HG02642 (cell line): ENCODE data around the gene SPACA4.
A peak's percentile ranks its signal among the peaks of the same experiment; 100 is the strongest.
"Not testable (repeated sequence)": the region's sequence is repeated elsewhere in the genome, so short reads cannot be mapped to it uniquely, and the experiment has no call there.

ENCODE experiments used
- ATAC-seq: cut with Tn5 transposase; IDR thresholded peaks from one replicate; pipeline ENCODE4 v1.9.1; 2021; ENCODE audit warnings: mild to moderate bottlenecking; ENCODE audit not compliant: unreplicated experiment, poor library complexity

SPACA4 gene, protein sequence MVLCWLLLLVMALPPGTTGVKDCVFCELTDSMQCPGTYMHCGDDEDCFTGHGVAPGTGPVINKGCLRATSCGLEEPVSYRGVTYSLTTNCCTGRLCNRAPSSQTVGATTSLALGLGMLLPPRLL

DNA sequence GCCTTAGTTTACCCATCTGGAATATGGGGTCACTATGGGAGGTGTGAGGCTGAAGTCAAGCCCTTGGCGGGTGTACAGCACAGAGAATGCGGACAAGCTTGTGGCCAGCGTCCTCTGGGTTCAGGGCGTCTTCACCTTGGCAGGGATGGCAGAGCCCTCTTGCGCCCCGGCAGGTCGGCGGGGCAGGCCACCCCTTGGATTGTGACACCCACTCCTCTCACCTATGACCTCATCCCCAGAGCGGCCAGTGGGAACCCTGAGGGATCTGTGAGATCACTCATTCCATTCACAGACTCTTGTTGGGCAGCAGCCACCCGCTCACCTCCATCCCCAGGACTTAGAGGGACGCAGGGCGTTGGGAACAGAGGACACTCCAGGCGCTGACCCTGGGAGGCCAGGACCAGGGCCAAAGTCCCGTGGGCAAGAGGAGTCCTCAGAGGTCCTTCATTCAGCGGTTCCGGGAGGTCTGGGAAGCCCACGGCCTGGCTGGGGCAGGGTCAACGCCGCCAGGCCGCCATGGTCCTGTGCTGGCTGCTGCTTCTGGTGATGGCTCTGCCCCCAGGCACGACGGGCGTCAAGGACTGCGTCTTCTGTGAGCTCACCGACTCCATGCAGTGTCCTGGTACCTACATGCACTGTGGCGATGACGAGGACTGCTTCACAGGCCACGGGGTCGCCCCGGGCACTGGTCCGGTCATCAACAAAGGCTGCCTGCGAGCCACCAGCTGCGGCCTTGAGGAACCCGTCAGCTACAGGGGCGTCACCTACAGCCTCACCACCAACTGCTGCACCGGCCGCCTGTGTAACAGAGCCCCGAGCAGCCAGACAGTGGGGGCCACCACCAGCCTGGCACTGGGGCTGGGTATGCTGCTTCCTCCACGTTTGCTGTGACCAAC, at the start of gene SPACA4:
Gene SPACA4, plus strand, starts transcription at position 280 of the 896 bp plus-strand sequence. Its CDS starts 237 bp downstream, at position 517.
- ATAC-seq, result no peak

DNA sequence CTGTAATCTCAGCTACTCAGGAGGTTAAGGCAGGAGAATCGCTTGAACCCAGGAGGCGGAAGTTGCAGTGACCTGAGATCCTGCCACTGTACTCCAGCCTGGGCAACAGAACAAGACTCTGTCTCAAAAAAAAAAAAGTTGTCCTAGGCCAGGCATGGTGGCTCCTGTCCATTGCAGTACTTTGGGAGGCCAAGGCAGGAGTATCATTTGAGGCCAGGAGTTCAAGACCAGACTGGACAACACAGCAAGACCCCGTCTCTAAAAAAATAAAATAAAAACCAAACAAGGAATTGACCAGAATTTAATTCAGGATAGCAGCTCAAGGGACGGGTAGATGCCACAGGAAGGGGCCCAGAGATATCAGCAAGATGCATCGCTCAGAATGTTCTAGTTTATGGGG, 49.7 kb upstream of the SPACA4 start:
- no peak for ATAC-seq

DNA sequence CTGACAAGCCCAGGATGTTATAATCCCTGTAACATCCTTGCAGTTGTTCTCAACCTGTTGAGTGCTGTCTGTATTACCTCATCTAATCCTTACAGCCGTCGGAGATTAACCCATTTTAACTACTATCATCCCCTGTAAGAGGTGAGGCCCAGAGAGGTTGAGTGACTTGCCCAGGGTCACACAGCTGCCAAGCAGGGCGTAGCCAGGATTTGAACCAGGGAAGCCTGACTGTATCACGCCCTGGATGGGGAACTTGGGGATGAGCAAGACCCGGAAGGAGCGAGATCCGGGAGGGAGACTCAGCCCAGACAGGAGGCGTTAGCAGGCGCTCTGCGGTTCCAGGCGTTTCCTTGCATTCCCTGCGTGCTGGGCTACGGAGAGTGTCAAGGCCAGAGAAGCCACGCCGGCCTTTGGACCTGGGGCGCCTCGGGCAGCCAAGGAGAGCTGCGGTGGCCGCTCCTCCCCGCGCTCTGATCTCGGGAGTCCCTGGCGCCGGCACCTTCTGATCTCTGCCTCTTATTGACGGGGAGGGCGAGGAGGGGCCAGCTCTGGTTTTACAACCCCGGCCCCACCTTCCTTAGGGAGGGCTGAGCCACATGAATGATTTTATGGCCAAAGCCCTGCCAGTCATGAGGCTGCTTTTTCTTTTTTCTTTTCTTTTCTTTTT, 48.4 kb upstream of the SPACA4 start:
- no peak for ATAC-seq

DNA sequence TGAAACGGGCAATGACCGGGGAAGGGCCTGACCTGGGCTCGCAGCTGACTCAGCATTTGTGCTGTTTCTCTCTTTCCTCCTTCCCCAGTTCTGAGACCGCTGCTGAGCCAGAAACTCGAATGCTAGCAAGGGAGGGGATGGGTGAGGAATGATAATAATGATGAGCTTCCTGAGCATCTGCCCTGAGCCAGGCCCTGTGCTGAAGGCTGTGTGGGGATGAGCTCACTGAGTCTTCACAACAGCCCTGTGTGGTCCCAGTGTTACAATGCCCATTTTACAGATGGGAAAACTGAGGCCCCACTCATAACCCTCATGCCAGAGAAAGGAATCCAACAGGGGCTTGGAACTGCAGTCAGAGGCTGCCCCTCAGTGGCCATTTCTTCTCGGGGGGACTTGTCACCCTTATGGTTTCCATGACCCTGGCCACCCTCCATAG, 46.4 kb upstream of the SPACA4 start:
- no peak for ATAC-seq

DNA sequence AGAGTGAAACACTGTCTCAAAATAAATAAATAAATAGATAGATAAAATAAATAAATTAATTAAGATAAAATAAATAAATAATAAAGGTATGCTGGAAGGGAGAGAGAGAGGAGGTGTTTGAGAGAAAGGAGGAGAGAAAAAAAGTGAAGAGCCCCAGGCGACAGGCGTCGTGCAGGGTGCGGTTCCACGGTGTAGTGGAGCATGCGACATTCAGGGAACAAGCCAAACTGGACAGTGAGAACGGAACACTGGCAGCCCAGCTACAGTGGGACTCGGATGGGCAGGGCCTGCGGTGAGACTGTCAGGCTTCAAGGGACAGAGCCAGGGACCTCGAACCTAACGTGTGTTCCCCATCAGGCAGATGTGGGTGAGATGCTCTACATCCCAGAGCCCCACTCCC, 45.1 kb upstream of the SPACA4 start:
- ATAC-seq, result no peak

DNA sequence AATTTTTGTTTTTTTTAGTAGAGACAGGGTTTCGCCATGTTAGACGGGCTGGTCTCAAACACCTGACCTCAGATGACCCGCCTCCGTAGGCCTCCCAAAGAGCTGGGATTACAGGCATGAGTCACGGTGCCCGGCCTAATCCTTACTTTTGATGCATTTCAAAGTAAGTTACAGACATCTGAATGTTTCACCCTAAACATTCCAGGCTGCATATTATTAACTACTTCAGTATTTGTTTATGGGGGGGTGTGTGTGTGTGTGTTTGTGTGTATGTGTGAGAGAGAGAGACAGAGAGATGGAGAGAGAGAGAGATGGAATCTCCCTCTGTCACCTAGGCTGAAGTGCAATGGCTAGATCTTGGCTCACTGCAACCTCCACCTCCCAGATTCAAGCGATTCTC, 41.5 kb upstream of the SPACA4 start:
- no peak for ATAC-seq

DNA sequence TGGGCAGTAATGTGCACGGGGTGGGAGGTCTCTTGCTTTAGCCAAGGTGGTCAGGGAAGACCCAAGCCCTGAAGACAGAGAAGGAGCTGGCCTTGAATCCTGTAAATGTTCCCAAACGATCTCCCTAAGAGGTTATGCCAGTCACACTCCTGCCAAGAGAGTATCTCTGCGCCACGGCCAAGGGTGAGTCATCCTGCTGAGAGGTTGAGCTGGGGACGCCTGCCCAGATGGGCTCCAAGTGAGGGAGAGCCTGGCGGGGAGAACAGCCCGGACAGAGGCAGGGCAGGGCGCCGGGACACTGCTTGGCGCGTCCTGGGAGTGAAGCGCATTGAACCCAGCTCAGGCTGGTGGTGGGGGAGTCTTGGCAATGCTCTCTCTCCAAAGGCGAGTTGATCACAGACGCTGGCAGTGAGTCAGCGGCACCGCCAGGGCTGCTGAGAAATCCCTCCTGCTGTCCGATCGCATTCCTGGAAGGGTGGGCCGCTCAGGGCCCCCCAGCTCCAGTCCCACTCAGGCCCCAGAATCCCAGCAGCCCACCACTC, 38.1 kb upstream of the SPACA4 start:
- no peak for ATAC-seq

DNA sequence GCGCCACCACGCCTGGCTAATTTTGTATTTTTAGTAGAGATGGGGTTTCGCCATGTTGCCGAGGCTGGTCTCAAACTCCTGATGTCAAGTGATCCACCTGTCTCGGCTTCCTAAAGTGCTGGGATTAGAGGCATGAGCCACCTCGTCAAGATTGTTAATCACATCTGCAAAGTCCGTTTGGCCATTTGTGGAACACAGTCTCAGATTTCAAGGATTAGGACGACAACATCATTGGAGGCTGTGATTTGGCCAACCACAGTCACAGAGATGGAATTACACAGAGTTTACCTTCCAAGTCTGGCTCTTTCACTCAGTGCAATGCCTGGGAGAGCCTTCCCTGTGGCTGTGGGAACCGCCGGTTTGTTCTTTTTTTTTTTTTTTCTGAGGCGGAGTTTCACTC, 36.7 kb upstream of the SPACA4 start:
- no peak for ATAC-seq

DNA sequence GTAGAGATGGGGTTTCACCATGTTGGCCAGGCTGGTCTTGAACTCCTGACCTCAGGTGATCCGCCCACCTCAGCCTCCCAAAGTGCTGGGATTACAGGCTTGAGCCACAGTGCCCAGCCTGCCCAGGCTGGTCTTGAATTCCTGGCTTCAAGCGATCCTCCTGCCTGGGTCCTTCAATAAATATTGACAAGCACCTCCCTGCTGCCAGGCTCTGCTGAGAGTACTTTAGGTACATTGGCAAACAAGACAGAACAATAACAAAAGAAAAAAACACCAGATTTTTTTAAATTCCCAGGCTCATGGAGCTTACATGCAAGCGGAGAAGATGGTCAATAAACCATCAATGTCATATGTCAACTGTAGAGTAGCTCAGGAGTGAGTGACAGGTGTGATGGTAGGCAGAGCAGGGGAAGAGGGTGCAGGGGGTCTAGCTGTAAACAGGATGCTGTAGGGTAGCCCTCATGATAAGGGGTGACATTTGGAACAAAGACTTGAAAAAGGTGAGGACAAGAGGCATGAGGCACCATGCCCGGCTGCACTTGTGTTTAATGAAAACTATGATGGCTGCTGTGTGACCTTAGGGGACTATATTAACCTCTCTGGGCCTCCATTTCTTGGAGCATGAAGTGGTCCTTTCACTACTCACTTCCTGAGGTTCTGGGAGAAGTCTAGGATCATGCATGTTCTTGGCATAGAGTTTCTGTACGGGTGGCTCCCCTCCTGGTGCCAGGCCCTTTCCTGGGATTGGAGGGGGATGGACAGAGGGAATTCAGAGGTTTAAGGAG, 35.0 kb upstream of the SPACA4 start:
- ATAC-seq, result no peak

DNA sequence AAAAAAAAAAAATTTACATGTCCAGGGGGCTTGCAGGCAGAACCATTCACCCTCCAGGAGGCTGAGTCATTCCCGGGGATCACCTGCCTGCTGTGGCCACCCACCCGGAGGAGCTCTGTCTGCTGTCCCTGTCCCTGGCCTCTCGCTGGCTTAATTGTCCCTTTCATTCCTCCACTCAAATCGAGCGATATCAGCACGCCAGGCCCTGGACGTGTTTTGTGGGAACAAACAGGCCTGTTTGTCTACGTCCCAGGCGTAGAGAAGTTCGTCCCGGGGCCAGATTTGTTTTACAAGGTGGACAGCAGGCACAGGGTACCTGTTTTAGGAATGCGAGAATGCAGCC, 33.4 kb upstream of the SPACA4 start:
- ATAC-seq, result no peak

DNA sequence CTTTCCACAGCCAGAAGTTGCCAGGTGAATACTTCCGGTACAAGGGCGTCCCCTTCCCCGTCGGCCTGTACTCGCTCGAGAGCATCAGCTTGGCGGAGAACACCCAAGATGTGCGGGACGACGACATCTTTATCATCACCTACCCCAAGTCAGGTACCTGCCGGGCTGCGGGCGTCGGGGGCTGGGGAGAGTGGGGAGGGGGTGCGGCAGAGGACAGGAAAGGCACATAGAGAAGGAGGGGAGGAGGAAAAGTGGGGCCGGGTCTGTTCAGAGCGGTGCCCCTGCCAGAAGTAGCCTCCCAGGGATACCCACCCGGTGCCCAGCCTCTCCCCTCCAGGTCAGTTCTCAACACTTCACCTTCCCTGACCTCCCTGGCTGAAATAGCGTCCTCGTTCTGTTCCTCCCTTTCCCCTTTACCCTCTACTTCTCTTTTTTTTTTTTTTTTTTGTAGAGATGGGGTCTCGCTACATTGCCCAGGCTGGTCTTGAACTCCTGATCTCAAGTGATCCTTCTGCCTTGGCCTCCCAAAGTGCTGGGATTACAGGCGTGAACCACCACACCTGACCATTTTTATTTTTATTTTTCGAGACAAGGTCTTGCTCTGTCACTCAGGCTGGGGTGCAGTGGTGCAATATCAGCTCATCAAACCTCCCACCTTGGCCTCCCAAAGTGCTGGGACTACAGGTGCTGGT, 30.5 kb upstream of the SPACA4 start:
- no peak for ATAC-seq

DNA sequence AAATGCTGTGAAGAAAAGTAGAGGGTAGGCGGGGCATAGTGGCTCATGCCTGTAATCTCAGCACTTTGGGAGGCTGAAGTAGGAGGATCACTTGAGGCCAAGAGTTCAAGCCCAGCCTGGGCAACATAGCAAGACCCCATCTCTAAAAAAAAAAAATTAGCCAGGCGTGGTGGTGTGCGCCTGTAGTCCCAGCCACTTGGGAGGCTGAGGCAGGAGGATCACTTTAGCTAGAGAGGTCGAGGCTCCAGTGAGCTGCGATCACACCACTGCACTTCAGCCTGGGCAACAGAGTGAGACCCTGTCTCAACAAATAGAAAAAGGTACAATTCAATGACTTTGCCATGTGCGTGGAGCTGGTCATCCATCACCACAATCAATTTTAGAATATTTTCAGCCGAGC, 28.6 kb upstream of the SPACA4 start:
- not testable (repeated sequence) for ATAC-seq

DNA sequence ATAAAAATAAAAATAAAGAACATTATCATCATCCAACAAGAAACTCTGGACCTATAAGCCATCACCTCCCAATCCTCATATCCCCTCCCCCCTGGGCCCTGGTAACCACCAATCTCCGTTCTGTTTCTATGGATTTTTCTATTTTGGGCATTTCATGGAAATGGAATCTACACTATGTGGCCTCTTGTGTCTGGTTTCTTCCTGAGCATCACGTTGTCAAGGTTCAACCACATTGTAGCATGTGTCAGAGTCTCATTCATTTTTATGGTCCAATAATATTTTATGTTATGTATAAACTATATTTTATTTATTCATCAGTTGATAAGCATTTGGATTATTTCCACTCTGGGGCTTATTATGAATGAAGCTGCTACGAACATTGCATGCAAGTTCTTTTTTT, 27.7 kb upstream of the SPACA4 start:
- ATAC-seq, result no peak

DNA sequence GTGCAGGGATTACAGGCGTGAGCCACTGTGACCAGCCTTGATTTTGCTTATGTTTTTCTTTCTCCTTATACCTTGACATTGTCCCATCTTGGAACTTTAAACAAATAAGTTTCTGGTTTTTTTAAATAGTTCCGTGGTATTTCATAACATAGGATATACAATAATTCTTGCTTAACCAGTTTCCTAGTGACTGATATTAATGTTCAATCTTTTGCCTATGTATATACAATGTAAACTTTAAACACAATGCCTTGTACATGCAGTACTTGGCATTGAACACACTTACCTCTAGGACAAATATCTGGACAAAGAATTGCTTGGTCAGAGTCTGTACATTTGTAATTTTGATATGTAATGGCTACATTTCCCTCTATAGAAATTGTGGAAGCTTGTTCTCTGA, 24.4 kb upstream of the SPACA4 start:
- no peak for ATAC-seq

DNA sequence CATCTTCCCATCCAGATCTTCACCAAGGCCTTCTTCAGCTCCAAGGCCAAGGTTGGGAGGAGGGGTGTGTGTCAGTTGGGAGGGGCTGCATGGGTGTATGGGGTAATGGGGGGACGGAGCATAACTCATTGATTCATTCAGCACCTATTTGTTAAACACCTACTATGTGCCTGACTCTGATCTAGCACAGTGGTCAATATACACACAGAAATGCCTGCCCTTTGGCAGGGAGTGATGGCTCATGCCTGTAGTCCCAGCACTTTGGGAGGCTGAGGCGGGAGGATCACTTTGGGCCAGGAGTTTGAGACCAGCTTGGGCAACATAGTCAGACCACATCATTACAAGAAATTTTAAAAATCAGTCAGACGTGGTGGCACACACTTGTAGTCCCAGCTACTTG, 19.2 kb upstream of the SPACA4 start:
- ATAC-seq, result no peak

DNA sequence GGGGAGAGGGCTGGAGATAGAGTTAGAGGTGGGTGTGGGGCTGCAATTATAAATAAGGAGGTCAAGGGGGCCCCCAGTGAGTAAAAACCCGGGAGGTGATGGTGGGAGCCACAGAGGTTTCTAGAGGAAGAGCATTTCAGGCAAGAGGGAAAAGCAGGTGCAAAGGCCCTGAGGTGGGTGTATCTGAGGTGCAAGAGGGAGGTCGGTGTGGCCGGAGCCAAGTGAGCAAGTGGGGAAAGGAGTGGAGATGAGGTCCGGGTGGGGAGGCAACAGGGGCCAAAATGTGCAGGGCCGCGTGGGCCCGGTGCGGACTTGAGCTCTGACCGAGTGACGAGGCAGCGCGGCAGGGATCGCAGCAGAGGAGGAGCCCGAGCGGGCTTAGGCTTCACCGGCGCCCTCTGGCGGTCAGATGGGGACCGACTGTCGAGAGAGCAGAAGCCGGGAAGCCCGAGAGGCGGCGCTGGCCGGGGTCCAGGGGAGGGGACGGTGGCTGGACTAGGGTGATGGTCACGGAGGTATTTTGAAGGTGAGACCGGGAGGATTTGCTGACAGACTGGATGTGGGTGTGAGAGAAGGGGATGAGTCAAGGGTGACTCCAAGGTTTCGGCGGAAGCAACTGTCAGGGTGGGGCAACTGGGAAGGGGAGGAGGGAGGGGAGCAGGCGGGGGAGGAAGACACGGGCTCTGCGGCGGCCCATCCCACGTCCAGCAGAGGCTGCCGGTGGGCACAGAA, 17.7 kb upstream of the SPACA4 start:
- peak; percentile 57 for ATAC-seq

DNA sequence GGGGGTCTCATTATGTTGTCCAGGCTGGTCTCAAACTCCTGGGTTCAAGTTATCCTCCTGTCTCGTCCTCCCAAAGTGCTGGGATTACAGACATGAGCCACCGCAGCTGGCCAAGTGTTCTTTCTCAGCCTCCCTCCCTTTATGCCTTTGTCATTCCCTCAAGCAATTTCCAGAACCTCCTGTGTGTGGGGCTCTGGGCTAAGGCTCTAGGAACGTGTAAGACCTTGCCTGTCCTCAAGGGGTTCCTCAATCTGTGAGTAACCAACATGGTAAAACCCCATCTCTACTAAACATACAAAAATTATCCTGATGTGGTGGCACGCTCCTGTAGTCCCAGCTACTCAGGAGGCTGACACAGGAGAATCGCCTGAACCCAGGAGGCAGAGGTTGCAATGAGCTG, 15.5 kb upstream of the SPACA4 start:
- no peak for ATAC-seq

DNA sequence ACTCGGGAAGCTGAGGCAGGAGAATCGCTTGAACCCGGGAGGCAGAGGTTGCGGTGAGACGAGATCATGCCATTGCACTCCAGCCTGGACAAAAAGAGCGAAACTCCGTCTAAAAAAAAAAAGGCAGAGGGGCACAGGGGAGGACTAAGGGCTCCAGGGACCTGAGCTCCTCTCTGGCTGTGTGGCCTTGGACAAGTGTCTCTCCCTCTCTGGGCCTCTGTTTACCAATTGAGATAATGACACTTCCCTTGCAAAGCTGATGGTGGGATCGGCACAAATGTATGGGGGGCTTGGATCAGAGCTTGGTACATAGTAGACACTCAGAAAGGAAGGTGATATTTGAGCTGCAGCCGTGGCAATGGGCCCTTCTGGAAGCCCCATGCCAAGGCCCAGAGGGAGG, 11.4 kb upstream of the SPACA4 start:
- ATAC-seq, result no peak

DNA sequence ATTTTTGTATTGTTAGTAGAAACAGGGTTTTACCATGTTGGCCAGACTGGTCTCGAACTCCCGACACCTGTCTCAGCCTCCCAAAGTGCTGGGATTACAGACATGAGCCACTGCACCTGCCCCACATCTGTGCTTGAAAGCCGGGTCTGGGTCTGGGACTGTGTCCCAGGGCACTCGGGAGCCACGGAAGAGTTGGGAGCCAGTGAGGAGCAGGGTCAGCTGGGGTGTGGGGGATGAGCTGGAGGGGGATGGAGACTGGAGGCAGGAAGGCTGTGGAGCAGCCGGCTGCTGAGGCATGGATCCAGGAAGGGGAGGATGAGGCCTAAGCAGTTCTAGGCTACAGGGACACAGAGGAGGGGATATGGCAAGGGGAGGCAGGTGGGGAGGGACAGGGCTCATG, 10.7 kb upstream of the SPACA4 start:
- no peak for ATAC-seq
